B cell (primary cell): ENCODE results near the gene MOB2. TPM values are rescaled to one million over a fixed set of nuclear protein-coding genes. Genes with fewer than 3 reads are reported as not detected.
"Not testable (repeated sequence)": the region's sequence is repeated elsewhere in the genome, so short reads cannot be mapped to it uniquely, and the experiment has no call there.

Experiments
- ATAC-seq: fragments of 200-7000 bp; cut with Tn5 transposase; one replicate; pipeline ENCODE4 v1.10.0; 2021; ENCODE audit warnings: low read depth, mild to moderate bottlenecking, moderate number of reproducible peaks, moderate library complexity
- CTCF ChIA-PET: fragments of 350-600 bp; sonication (Branson Sonifier 250); formaldehyde crosslinking; loops from one replicate; lab custom pipeline; 2021; ENCODE audit warnings: antibody characterized with exemption, inconsistent platforms; lab: Charles Lee
- POLR2A ChIA-PET: fragments of 350-600 bp; sonication (Branson Sonifier 250); formaldehyde crosslinking; loops from one replicate; lab custom pipeline; 2021; ENCODE audit warnings: antibody characterized with exemption; lab: Charles Lee
- DNase-seq: peaks from one replicate; pipeline ENCODE4 v3.0.0; 2013
- H2AFZ ChIP-seq: 2 replicates; pipeline ENCODE4 v1.6.1; 2012; ENCODE audit warnings: mild to moderate bottlenecking, low read depth, low read length; ENCODE audit not compliant: insufficient read depth, poor library complexity, severe bottlenecking
- H3K27ac ChIP-seq, 2 donors: 1 replicate in 1 of 2; 2 replicates in 1 of 2; pipeline ENCODE4 v1.5.1; 2012 to 2013; ENCODE audit warnings: low read length in 2 of 2, mild to moderate bottlenecking in 2 of 2, moderate library complexity in 1 of 2
- H3K27me3 ChIP-seq, 4 experiments: fragments of 200-600 bp in 1 of 4; sonication (generic) in 1 of 4; replicated peaks in 1 of 4; 1 replicate in 2 of 4; 2 replicates in 2 of 4; pipeline versions ENCODE4 v1.6.1 to v1.7.0; 2013 to 2016; ENCODE audit warnings: low read length in 3 of 4, mild to moderate bottlenecking in 2 of 4, mixed read lengths in 1 of 4, moderate library complexity in 1 of 4; ENCODE audit not compliant: insufficient read depth in 4 of 4, control insufficient read depth in 3 of 4; ENCODE audit errors: control extremely low read depth in 1 of 4
- H3K36me3 ChIP-seq, 2 experiments: replicated peaks in 1 of 2; 1 replicate in 1 of 2; 2 replicates in 1 of 2; pipeline versions ENCODE4 v1.6.1 to v1.7.1; 2013; ENCODE audit warnings: low read length in 1 of 2; ENCODE audit not compliant: insufficient read depth in 2 of 2, control insufficient read depth in 1 of 2; ENCODE audit errors: control extremely low read depth in 1 of 2, extremely low read depth in 1 of 2
- H3K4me1 ChIP-seq, 2 donors: fragments of 200-600 bp in 1 of 2; sonication (generic) in 1 of 2; 1 replicate in 1 of 2; 2 replicates in 1 of 2; pipeline versions ENCODE4 v1.5.1 to v1.6.1; 2013 to 2017; ENCODE audit warnings: low read length in 2 of 2; ENCODE audit not compliant: control insufficient read depth in 2 of 2, insufficient read depth in 2 of 2
- H3K4me2 ChIP-seq: replicated peaks from 2 replicates; pipeline ENCODE3; 2012; ENCODE audit warnings: mild to moderate bottlenecking, low read depth, low read length; ENCODE audit not compliant: poor library complexity, severe bottlenecking
- H3K4me3 ChIP-seq, 5 experiments: fragments of 200-600 bp in 1 of 5; sonication (generic) in 1 of 5; 1 replicate in 3 of 5; 2 replicates in 2 of 5; pipeline versions ENCODE4 v1.5.1 to v1.7.0; 2011 to 2016; ENCODE audit warnings: low read length in 4 of 5, mild to moderate bottlenecking in 4 of 5, low read depth in 2 of 5, control low read depth in 1 of 5, moderate library complexity in 1 of 5; ENCODE audit not compliant: insufficient read depth in 1 of 5; ENCODE audit errors: control extremely low read depth in 1 of 5, extremely low read depth in 1 of 5
- H3K79me2 ChIP-seq: fragments of 200-600 bp; sonication (generic); one replicate; pipeline ENCODE4 v1.6.0; 2016; ENCODE audit warnings: low read length; ENCODE audit not compliant: control insufficient read depth, insufficient read depth
- H3K9ac ChIP-seq: fragments of 200-600 bp; sonication (generic); 2 replicates; pipeline ENCODE4 v1.6.1; 2017; ENCODE audit warnings: mild to moderate bottlenecking, low read length, moderate library complexity
- H3K9me3 ChIP-seq, 3 donors: one replicate each; pipeline versions ENCODE4 v1.6.1 to v1.7.1; 2013; ENCODE audit warnings: low read length in 2 of 3; ENCODE audit not compliant: control insufficient read depth in 2 of 3, insufficient read depth in 1 of 3; ENCODE audit errors: control extremely low read depth in 1 of 3
- H4K20me1 ChIP-seq: 2 replicates; pipeline ENCODE4 v1.6.0; 2012; ENCODE audit warnings: mild to moderate bottlenecking, low read length; ENCODE audit not compliant: insufficient read depth, control insufficient read depth, poor library complexity, severe bottlenecking
- H3K27ac Mint-ChIP-seq: one replicate; pipeline ENCODE4 v1.8.0; 2021; ENCODE audit warnings: mixed read lengths
- H3K27me3 Mint-ChIP-seq: one replicate; pipeline ENCODE4 v1.8.0; 2021; ENCODE audit warnings: mixed read lengths
- H3K4me1 Mint-ChIP-seq: one replicate; pipeline ENCODE4 v1.8.0; 2021; ENCODE audit warnings: mixed read lengths
- H3K4me3 Mint-ChIP-seq: one replicate; pipeline ENCODE4 v1.8.0; 2021; ENCODE audit warnings: mixed read lengths
- H3K9me3 Mint-ChIP-seq: one replicate; pipeline ENCODE4 v1.8.0; 2022; ENCODE audit warnings: mixed read lengths; ENCODE audit not compliant: insufficient read depth
- CTCF ChIP-seq: fragments of 200-600 bp; IDR thresholded peaks from one replicate; pipeline ENCODE4 v1.8.0; 2022; ENCODE audit warnings: antibody characterized with exemption, mild to moderate bottlenecking
- EZH2 ChIP-seq: IDR thresholded peaks from 2 replicates; pipeline ENCODE4 v1.6.1; 2012; ENCODE audit warnings: borderline replicate concordance, low read depth, mild to moderate bottlenecking, moderate library complexity, low read length; ENCODE audit not compliant: insufficient read depth, poor library complexity, severe bottlenecking
- WGBS: methylation state at CpG from one replicate; pipeline ENCODE4 v1.1.5; 2013; ENCODE audit warnings: missing lambda C conversion rate; ENCODE audit not compliant: insufficient coverage; 5-methylcytosine and 5-hydroxymethylcytosine counted together
- intact Hi-C: fragments of 100-400 bp; cut with micrococcal nuclease; formaldehyde crosslinking; loops from one replicate; pipeline ENCODE4 v1.10.0; 2022
- polyA plus RNA-seq: library from polyadenylated mRNA; depleted of rRNA; stranded (reverse); fragments of >200 nt; gene quantifications from 2 replicates; pipeline ENCODE4 v1.2.3, GENCODE V29; 2012
- total RNA-seq, 2 donors: library from RNA; stranded (reverse); fragments of 120-200 nt in 1 of 2; gene quantifications; 1 replicate in 1 of 2; 2 replicates in 1 of 2; pipeline versions ENCODE4 v1.2.3 to v1.2.4, GENCODE V29; 2013 to 2022

The MOB2 gene
- total and polyA plus RNA-seq, 2 donors (not counting 1 experiment from before 2014, with no cell fraction given) = 55.7 to 57.6 TPM

GRCh38 chr11:1513326-1514296 lies 27.0 kb upstream of the MOB2 start:
- no peaks in the 10 kb centered on the region for H3K9me3 ChIP-seq
- ChIA-PET POLR2A (no interaction called here), CTCF (interaction anchor here (0.7 to 2.9 kb wide), 4 partner anchors 61 to 309 kb away, joined by 3 to 17 read pairs (median 8); no protein-coding TSS in a partner anchor)
- H2AFZ ChIP-seq = no peak overlapping the region
- no peak overlapping the region for H3K4me3 Mint-ChIP-seq
- DNase-seq (no peak), ATAC-seq (no peak)
- H3K4me2 ChIP-seq = no peak overlapping the region
- intact Hi-C loops = loop anchor here (10.0 kb wide), 1 partner anchor 219 kb away; no protein-coding TSS in a partner anchor
- TF ChIP-seq CTCF (no peak), EZH2 (no peak)
- no peak overlapping the region for H3K9ac ChIP-seq
- no peak overlapping the region for H3K27ac Mint-ChIP-seq
- no peak overlapping the region for H3K4me3 ChIP-seq
- no peaks in the 10 kb centered on the region for H3K27me3 Mint-ChIP-seq
- no peaks in the 10 kb centered on the region for H3K9me3 Mint-ChIP-seq
- H3K4me1 ChIP-seq = peaks cover 9 to 18% of the 10 kb centered on the region in 2 donors
- H3K36me3 ChIP-seq = peaks cover 0 to 4% of the 10 kb centered on the region in 2 experiments
- H4K20me1 ChIP-seq = peaks cover 97% of the 10 kb centered on the region
- WGBS = 91% methylated on average over 23 of the region's 23 CpGs
- no peaks in the 10 kb centered on the region for H3K27me3 ChIP-seq
- peaks cover 96% of the 10 kb centered on the region for H3K79me2 ChIP-seq
- peaks cover 61% of the 10 kb centered on the region for H3K4me1 Mint-ChIP-seq
- no peak overlapping the region for H3K27ac ChIP-seq

GRCh38 chr11:1512531-1513258 lies 26.1 kb upstream of the MOB2 start:
- H3K36me3 ChIP-seq, H3K27me3 Mint-ChIP-seq, CTCF ChIA-PET, H3K27me3 ChIP-seq, H3K4me2 ChIP-seq, H3K9me3 ChIP-seq, POLR2A ChIA-PET, H3K9me3 Mint-ChIP-seq, H3K27ac ChIP-seq, ATAC-seq, H2AFZ ChIP-seq, H3K4me3 ChIP-seq, H3K9ac ChIP-seq, H3K4me3 Mint-ChIP-seq, H3K27ac Mint-ChIP-seq, DNase-seq: not testable (repeated sequence)
- peaks cover 96% of the 10 kb centered on the region for H3K79me2 ChIP-seq
- H3K4me1 ChIP-seq = peaks cover 9 to 27% of the 10 kb centered on the region in 2 donors
- H4K20me1 ChIP-seq = peaks cover 97% of the 10 kb centered on the region
- WGBS = 100% methylated on average over 1 of the region's 9 CpGs
- H3K4me1 Mint-ChIP-seq = peaks cover 64% of the 10 kb centered on the region
- intact Hi-C loops = loop anchor here (10.0 kb wide), 1 partner anchor 218 kb away; no protein-coding TSS in a partner anchor
